ENCODE data around the gene AKAP13. TPM values are rescaled to one million over a fixed set of nuclear protein-coding genes. Genes with fewer than 3 reads are reported as not detected.

Gene AKAP13
- polyA plus RNA-seq, 3 donors = 47.9 to 99.7 (median 92.6) TPM

GRCh38 chr15:85762039-85762755 lies 381.8 kb downstream of the AKAP13 start:
- H3K36me3 Mint-ChIP-seq = no peaks in the 10 kb centered on the region
- no peaks in the 10 kb centered on the region for H3K36me3 ChIP-seq (replicated peaks in 1 of 2; ENCODE audit: control insufficient read depth in 1 of 2, insufficient read depth in 2 of 2, low read length in 2 of 2)
- H3K27me3 ChIP-seq (ENCODE audit: control insufficient read depth in 2 of 2, insufficient read depth in 2 of 2, low read length in 2 of 2) = no peaks in the 10 kb centered on the region
- H3K4me1 Mint-ChIP-seq = no peaks in the 10 kb centered on the region
- H3K4me1 ChIP-seq (ENCODE audit: control insufficient read depth in 1 of 2, insufficient read depth in 2 of 2, low read length in 2 of 2) = no peaks in the 10 kb centered on the region
- H3K4me2 ChIP-seq (replicated peaks; ENCODE audit: extremely low read depth, low read length, poor library complexity, severe bottlenecking) = no peak overlapping the region
- peaks cover 0 to 4% (median 0%) of the 10 kb centered on the region in 3 donors for H3K27me3 Mint-ChIP-seq (ENCODE audit: low read depth in 3 of 3)
- intact Hi-C loops (cut with micrococcal nuclease) = no loop called here
- H3K79me2 ChIP-seq (ENCODE audit: insufficient read depth, low read length) = no peaks in the 10 kb centered on the region
- H3K27ac Mint-ChIP-seq = no peak overlapping the region
- TF ChIP-seq CTCF (IDR thresholded peaks at IDR 0.05) = no peak
- DNase-seq = no peak
- no peak overlapping the region for H3K4me3 ChIP-seq (replicated peaks in 1 of 3; ENCODE audit: low read depth in 2 of 3, low read length in 3 of 3)
- peaks cover 0 to 2% (median 0%) of the 10 kb centered on the region in 7 donors for H3K9me3 Mint-ChIP-seq
- no peaks in the 10 kb centered on the region for H3K9me3 ChIP-seq (replicated peaks in 1 of 2; ENCODE audit: control insufficient read depth in 1 of 2, insufficient read depth in 1 of 2, low read length in 2 of 2)
- H3K9ac ChIP-seq (ENCODE audit: insufficient read depth, low read length, poor library complexity, severe bottlenecking) = no peak overlapping the region
- no peak overlapping the region for H3K27ac ChIP-seq (ENCODE audit: low read depth in 1 of 2, low read length in 2 of 2)
- WGBS (ENCODE audit: insufficient coverage) = 88% methylated on average over 15 of the region's 15 CpGs
- H4K20me1 ChIP-seq (ENCODE audit: insufficient read depth, low read length) = no peaks in the 10 kb centered on the region
- no peak overlapping the region for H2AFZ ChIP-seq (ENCODE audit: insufficient read depth, low read depth, low read length, poor library complexity, severe bottlenecking)
- H3K4me3 Mint-ChIP-seq = no peak overlapping the region

GRCh38 chr15:85762756-85763127 lies 382.3 kb downstream of the AKAP13 start:
- WGBS (ENCODE audit: insufficient coverage) = 98% methylated on average over 8 of the region's 8 CpGs
- intact Hi-C loops (cut with micrococcal nuclease) = no loop called here
- no peaks in the 10 kb centered on the region for H3K36me3 ChIP-seq (replicated peaks in 1 of 2; ENCODE audit: control insufficient read depth in 1 of 2, insufficient read depth in 2 of 2, low read length in 2 of 2)
- no peak overlapping the region for H3K4me2 ChIP-seq (replicated peaks; ENCODE audit: extremely low read depth, low read length, poor library complexity, severe bottlenecking)
- H4K20me1 ChIP-seq (ENCODE audit: insufficient read depth, low read length) = no peaks in the 10 kb centered on the region
- peaks cover 0 to 3% (median under 1%) of the 10 kb centered on the region in 7 donors for H3K9me3 Mint-ChIP-seq
- no peak overlapping the region for H2AFZ ChIP-seq (ENCODE audit: insufficient read depth, low read depth, low read length, poor library complexity, severe bottlenecking)
- peak overlapping the region in 1 of 7 donors; percentile 40 for H3K27ac Mint-ChIP-seq
- H3K27me3 ChIP-seq (ENCODE audit: control insufficient read depth in 2 of 2, insufficient read depth in 2 of 2, low read length in 2 of 2) = no peaks in the 10 kb centered on the region
- no peaks in the 10 kb centered on the region for H3K36me3 Mint-ChIP-seq
- DNase-seq = no peak
- H3K4me1 Mint-ChIP-seq = no peaks in the 10 kb centered on the region
- TF ChIP-seq CTCF (IDR thresholded peaks at IDR 0.05) = no peak
- no peak overlapping the region for H3K9ac ChIP-seq (ENCODE audit: insufficient read depth, low read length, poor library complexity, severe bottlenecking)
- H3K79me2 ChIP-seq (ENCODE audit: insufficient read depth, low read length) = no peaks in the 10 kb centered on the region
- H3K4me1 ChIP-seq (ENCODE audit: control insufficient read depth in 1 of 2, insufficient read depth in 2 of 2, low read length in 2 of 2) = no peaks in the 10 kb centered on the region
- H3K4me3 Mint-ChIP-seq = no peak overlapping the region
- H3K9me3 ChIP-seq (replicated peaks in 1 of 2; ENCODE audit: control insufficient read depth in 1 of 2, insufficient read depth in 1 of 2, low read length in 2 of 2) = no peaks in the 10 kb centered on the region
- no peak overlapping the region for H3K27ac ChIP-seq (ENCODE audit: low read depth in 1 of 2, low read length in 2 of 2)
- H3K27me3 Mint-ChIP-seq (ENCODE audit: low read depth in 3 of 3) = peaks cover 0 to 4% (median 0%) of the 10 kb centered on the region in 3 donors
- no peak overlapping the region for H3K4me3 ChIP-seq (replicated peaks in 1 of 3; ENCODE audit: low read depth in 2 of 3, low read length in 3 of 3)
